Measurements from ENCODE around the gene AP5S1. TPM values are rescaled to one million over a fixed set of nuclear protein-coding genes. Genes with fewer than 3 reads are reported as not detected.
A peak's percentile ranks its signal among the peaks of the same experiment; 100 is the strongest.

Gene AP5S1
- total and polyA plus RNA-seq, 2 of the 13 experiments (the other 11 are each of a cell fraction or from before 2014, with no cell fraction given), result 7.9 to 23.2 TPM

DNA sequence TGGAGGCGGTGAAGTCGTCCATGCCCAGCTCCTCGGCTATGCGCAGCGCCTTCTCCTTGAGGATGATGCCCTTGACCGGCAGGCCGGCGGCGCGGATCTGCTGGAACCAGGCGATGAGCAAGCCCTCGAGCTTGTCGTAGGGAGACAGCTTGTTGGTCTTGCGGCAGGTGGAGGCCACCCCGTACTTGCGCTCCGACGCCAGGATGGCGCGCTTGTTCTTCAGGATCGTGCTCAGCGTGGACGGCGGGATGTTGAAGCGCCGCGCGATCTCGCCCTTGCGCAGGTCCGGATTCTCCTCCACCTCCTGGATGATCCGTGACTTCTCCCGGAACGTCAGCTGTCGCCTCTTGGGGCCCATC is 34.2 kb upstream of the AP5S1 start (continued):
- no peak for TF ChIP-seq MBD4 (IDR thresholded peaks at IDR 0.05; ENCODE audit: borderline replicate concordance, low read length)
- TF ChIP-seq, protein P1, sequence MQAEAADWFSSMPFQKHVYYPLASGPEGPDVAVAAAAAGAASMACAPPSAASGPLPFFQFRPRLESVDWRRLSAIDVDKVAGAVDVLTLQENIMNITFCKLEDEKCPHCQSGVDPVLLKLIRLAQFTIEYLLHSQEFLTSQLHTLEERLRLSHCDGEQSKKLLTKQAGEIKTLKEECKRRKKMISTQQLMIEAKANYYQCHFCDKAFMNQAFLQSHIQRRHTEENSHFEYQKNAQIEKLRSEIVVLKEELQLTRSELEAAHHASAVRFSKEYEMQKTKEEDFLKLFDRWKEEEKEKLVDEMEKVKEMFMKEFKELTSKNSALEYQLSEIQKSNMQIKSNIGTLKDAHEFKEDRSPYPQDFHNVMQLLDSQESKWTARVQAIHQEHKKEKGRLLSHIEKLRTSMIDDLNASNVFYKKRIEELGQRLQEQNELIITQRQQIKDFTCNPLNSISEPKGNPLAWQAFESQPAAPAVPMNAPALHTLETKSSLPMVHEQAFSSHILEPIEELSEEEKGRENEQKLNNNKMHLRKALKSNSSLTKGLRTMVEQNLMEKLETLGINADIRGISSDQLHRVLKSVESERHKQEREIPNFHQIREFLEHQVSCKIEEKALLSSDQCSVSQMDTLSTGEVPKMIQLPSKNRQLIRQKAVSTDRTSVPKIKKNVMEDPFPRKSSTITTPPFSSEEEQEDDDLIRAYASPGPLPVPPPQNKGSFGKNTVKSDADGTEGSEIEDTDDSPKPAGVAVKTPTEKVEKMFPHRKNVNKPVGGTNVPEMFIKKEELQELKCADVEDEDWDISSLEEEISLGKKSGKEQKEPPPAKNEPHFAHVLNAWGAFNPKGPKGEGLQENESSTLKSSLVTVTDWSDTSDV (CRISPR knock-in tag; IDR thresholded peaks at IDR 0.05), result peak; percentile 58; the same call in 1 of the 2 replicates
- TF ChIP-seq ELF1 (CRISPR knock-in tag; IDR thresholded peaks at IDR 0.05), result 0 out of 2 replicates have a peak, but pooled peaks have one; percentile 6
- TF ChIP-seq ZNF468 (CRISPR knock-in tag; IDR thresholded peaks at IDR 0.05), result 0 out of 2 replicates have a peak, but pooled peaks have one; percentile 73
- peak; percentile 74 for TF ChIP-seq RBFOX2 (IDR thresholded peaks at IDR 0.05; ENCODE audit: low read depth, low read length)
- TF ChIP-seq, protein P2, sequence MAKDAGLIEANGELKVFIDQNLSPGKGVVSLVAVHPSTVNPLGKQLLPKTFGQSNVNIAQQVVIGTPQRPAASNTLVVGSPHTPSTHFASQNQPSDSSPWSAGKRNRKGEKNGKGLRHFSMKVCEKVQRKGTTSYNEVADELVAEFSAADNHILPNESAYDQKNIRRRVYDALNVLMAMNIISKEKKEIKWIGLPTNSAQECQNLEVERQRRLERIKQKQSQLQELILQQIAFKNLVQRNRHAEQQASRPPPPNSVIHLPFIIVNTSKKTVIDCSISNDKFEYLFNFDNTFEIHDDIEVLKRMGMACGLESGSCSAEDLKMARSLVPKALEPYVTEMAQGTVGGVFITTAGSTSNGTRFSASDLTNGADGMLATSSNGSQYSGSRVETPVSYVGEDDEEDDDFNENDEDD (CRISPR knock-in tag; IDR thresholded peaks at IDR 0.05; ENCODE audit: borderline replicate concordance), result 0 out of 2 replicates have a peak, but pooled peaks have one; percentile 49
- TF ChIP-seq CBX5 (CRISPR knock-in tag; IDR thresholded peaks at IDR 0.05; ENCODE audit: borderline replicate concordance), result 0 out of 2 replicates have a peak, but pooled peaks have one; percentile 38
- no peak for TF ChIP-seq SP1 (IDR thresholded peaks at IDR 0.05)
- peak; percentile 52; the same call in 1 of the 2 replicates for TF ChIP-seq SP1 (CRISPR knock-in tag; IDR thresholded peaks at IDR 0.05)
- TF ChIP-seq MZF1 (CRISPR knock-in tag; IDR thresholded peaks at IDR 0.05; ENCODE audit: borderline replicate concordance), result 0 out of 2 replicates have a peak, but pooled peaks have one; percentile 59
- 0 out of 2 replicates have a peak, but pooled peaks have one; percentile 62 for TF ChIP-seq ZNF83 (CRISPR knock-in tag; IDR thresholded peaks at IDR 0.05; ENCODE audit: borderline replicate concordance)
- TF ChIP-seq ZNF564 (CRISPR knock-in tag; IDR thresholded peaks at IDR 0.05), result no peak
- no peak for TF ChIP-seq ZNF781 (CRISPR knock-in tag; IDR thresholded peaks at IDR 0.05; ENCODE audit: borderline replicate concordance, not compliant biosample characterization)
- TF ChIP-seq MTA3 (CRISPR knock-in tag; IDR thresholded peaks at IDR 0.05), result no peak
- no peak for TF ChIP-seq ZNF766 (CRISPR knock-in tag; IDR thresholded peaks at IDR 0.05; ENCODE audit: borderline replicate concordance)
- no peak for TF ChIP-seq FOXA1 (IDR thresholded peaks at IDR 0.05)
- TF ChIP-seq FOXA1 (CRISPR knock-in tag; IDR thresholded peaks at IDR 0.05), result 0 out of 2 replicates have a peak, but pooled peaks have one; percentile 24
- TF ChIP-seq NFKB2 (CRISPR knock-in tag; IDR thresholded peaks at IDR 0.05; ENCODE audit: borderline replicate concordance), result peak; percentile 50; the same call in 1 of the 2 replicates
- TF ChIP-seq TAF1 (CRISPR knock-in tag; IDR thresholded peaks at IDR 0.05), result 0 out of 2 replicates have a peak, but pooled peaks have one; percentile 29
- TF ChIP-seq SMARCC2 (IDR thresholded peaks at IDR 0.05), result no peak
- TF ChIP-seq, protein P3, sequence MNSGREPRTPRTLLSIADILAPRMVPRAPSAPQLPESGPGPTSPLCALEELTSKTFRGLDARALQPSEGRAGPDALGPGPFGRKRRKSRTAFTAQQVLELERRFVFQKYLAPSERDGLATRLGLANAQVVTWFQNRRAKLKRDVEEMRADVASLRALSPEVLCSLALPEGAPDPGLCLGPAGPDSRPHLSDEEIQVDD (CRISPR knock-in tag; IDR thresholded peaks at IDR 0.05; ENCODE audit: borderline replicate concordance), result peak; percentile 87; the same call in 1 of the 2 replicates
- 0 out of 2 replicates have a peak, but pooled peaks have one; percentile 52 for TF ChIP-seq ZFP37 (CRISPR knock-in tag; IDR thresholded peaks at IDR 0.05; ENCODE audit: borderline replicate concordance)
- 0 out of 2 replicates have a peak, but pooled peaks have one; percentile 5 for TF ChIP-seq FOSL2 (CRISPR knock-in tag; IDR thresholded peaks at IDR 0.05)
- no peak for TF ChIP-seq ZNF44 (CRISPR knock-in tag; IDR thresholded peaks at IDR 0.05)

All from HepG2 (cell line).